H1 (cell line): ENCODE data around the gene SVIL. TPM values are rescaled to one million over a fixed set of nuclear protein-coding genes. Genes with fewer than 3 reads are reported as not detected.

Experiments
- CTCF ChIA-PET: fragments of 300-600 bp; sonication (Branson Sonifier 250); formaldehyde crosslinking; loops from one replicate; lab custom pipeline; 2021; ENCODE audit not compliant: partially characterized antibody; lab: Charles Lee
- POLR2A ChIA-PET: fragments of 300-600 bp; sonication (Branson Sonifier 250); formaldehyde crosslinking; loops from one replicate; lab custom pipeline; 2021; ENCODE audit warnings: inconsistent platforms; ENCODE audit not compliant: partially characterized antibody; lab: Charles Lee
- DNase-seq, 2 experiments: peaks; one replicate each; pipeline versions ENCODE4 v3.0.0 to v3.0.0-alpha.2; 2010 to 2022; ENCODE audit warnings: low spot score in 2 of 2, low read depth in 1 of 2, mixed read lengths in 1 of 2
- FAIRE-seq: peaks from 2 replicates; lab custom pipeline; 2011; peaks lifted over from hg19 to GRCh38; lab: Jason Lieb, UNC
- H2AFZ ChIP-seq: 2 replicates; pipeline ENCODE4 v1.8.1; 2012; ENCODE audit warnings: low read length, inconsistent platforms
- H2AK5ac ChIP-seq: 2 replicates; pipeline ENCODE4 v1.6.1; 2013; ENCODE audit warnings: low read depth, low read length
- H2BK120ac ChIP-seq: replicated peaks from 2 replicates; pipeline ENCODE3; 2013; ENCODE audit warnings: low read depth, low read length, inconsistent platforms
- H2BK12ac ChIP-seq: 2 replicates; pipeline ENCODE4 v1.6.1; 2013; ENCODE audit warnings: low read depth, low read length
- H2BK15ac ChIP-seq: 2 replicates; pipeline ENCODE4 v1.6.1; 2013; ENCODE audit warnings: low read length
- H2BK20ac ChIP-seq: 2 replicates; pipeline ENCODE4 v1.6.1; 2013; ENCODE audit warnings: low read length
- H2BK5ac ChIP-seq: 2 replicates; pipeline ENCODE4 v1.6.1; 2013; ENCODE audit warnings: low read depth, low read length
- H3K14ac ChIP-seq: 2 replicates; pipeline ENCODE4 v1.6.1; 2013; ENCODE audit warnings: inconsistent platforms; ENCODE audit not compliant: insufficient read length
- H3K18ac ChIP-seq: 2 replicates; pipeline ENCODE4 v1.6.1; 2013; ENCODE audit warnings: low read length; ENCODE audit errors: extremely low read depth
- H3K23ac ChIP-seq: 2 replicates; pipeline ENCODE4 v1.6.1; 2013; ENCODE audit warnings: inconsistent platforms; ENCODE audit not compliant: insufficient read length
- H3K23me2 ChIP-seq: 2 replicates; pipeline ENCODE4 v1.6.1; 2013; ENCODE audit warnings: low read depth, low read length
- H3K27ac ChIP-seq: 2 replicates; pipeline ENCODE4 v1.6.1; 2011; ENCODE audit warnings: low read depth, low read length, inconsistent platforms
- H3K27me3 ChIP-seq, 4 experiments: replicated peaks in 1 of 4; 1 replicate in 1 of 4; 2 replicates in 3 of 4; pipeline versions ENCODE4 v1.6.1 to v1.8.1; 2011 to 2013; ENCODE audit warnings: low read length in 3 of 4, mild to moderate bottlenecking in 3 of 4, inconsistent platforms in 2 of 4, mixed read lengths in 2 of 4, moderate library complexity in 1 of 4; ENCODE audit not compliant: control insufficient read depth in 3 of 4, insufficient read depth in 3 of 4; ENCODE audit errors: extremely low read depth in 1 of 4
- H3K36me3 ChIP-seq, 4 experiments: 2 replicates each; pipeline versions ENCODE4 v1.6.1 to v1.8.1; 2011 to 2013; ENCODE audit warnings: mild to moderate bottlenecking in 4 of 4, low read length in 3 of 4, moderate library complexity in 2 of 4, control low read depth in 1 of 4, inconsistent platforms in 1 of 4; ENCODE audit not compliant: insufficient read depth in 4 of 4, control insufficient read depth in 2 of 4
- H3K4ac ChIP-seq: replicated peaks from 2 replicates; pipeline ENCODE3; 2013; ENCODE audit warnings: low read length, low read depth, mixed read lengths, inconsistent platforms; ENCODE audit not compliant: insufficient read length
- H3K4me1 ChIP-seq, 4 experiments: replicated peaks in 1 of 4; 1 replicate in 1 of 4; 2 replicates in 3 of 4; pipeline versions ENCODE4 v1.6.1 to v1.8.1; 2011 to 2013; ENCODE audit warnings: low read length in 3 of 4, inconsistent platforms in 2 of 4, mixed read lengths in 1 of 4; ENCODE audit not compliant: insufficient read depth in 4 of 4, control insufficient read depth in 3 of 4
- H3K4me2 ChIP-seq, 2 experiments: 2 replicates each; pipeline versions ENCODE4 v1.6.1 to v1.8.1; 2011 to 2013; ENCODE audit warnings: low read depth in 2 of 2, low read length in 2 of 2, control low read depth in 1 of 2, inconsistent platforms in 1 of 2, mild to moderate bottlenecking in 1 of 2; ENCODE audit not compliant: insufficient read depth in 1 of 2
- H3K4me3 ChIP-seq, 4 experiments: fragments of 200-600, 300-600 bp in 1 of 4; sonication (generic), shearing (Covaris generic), sonication (Bioruptor Twin) in 1 of 4; 2 replicates each; pipeline versions ENCODE4 v1.5.1 to v1.8.1; 2011 to 2016; ENCODE audit warnings: low read length in 4 of 4, low read depth in 3 of 4, control low read depth in 2 of 4, inconsistent platforms in 2 of 4, mild to moderate bottlenecking in 2 of 4, mixed read lengths in 1 of 4, moderate library complexity in 1 of 4; ENCODE audit not compliant: insufficient read depth in 2 of 4; ENCODE audit errors: extremely low read depth in 1 of 4
- H3K56ac ChIP-seq: replicated peaks from 2 replicates; pipeline ENCODE3; 2013; ENCODE audit warnings: low read depth, mild to moderate bottlenecking, mixed read lengths, low read length, inconsistent platforms; ENCODE audit not compliant: insufficient read length
- H3K79me1 ChIP-seq: 2 replicates; pipeline ENCODE4 v1.6.1; 2013; ENCODE audit warnings: low read depth, low read length, control low read depth
- H3K79me2 ChIP-seq, 2 experiments: 2 replicates each; pipeline versions ENCODE4 v1.6.1 to v1.8.1; 2012 to 2013; ENCODE audit warnings: low read length in 2 of 2, mild to moderate bottlenecking in 2 of 2, inconsistent platforms in 1 of 2; ENCODE audit not compliant: insufficient read depth in 2 of 2, control insufficient read depth in 1 of 2
- H3K9ac ChIP-seq, 4 experiments: replicated peaks in 1 of 4; 1 replicate in 1 of 4; 2 replicates in 3 of 4; pipeline versions ENCODE4 v1.6.1 to v1.8.1; 2011 to 2013; ENCODE audit warnings: low read depth in 3 of 4, low read length in 3 of 4, control low read depth in 2 of 4, mild to moderate bottlenecking in 2 of 4, moderate library complexity in 2 of 4, inconsistent platforms in 1 of 4; ENCODE audit errors: extremely low read depth in 1 of 4
- H3K9me3 ChIP-seq, 2 experiments: 2 replicates each; pipeline versions ENCODE4 v1.6.1 to v1.8.1; 2012 to 2013; ENCODE audit warnings: mild to moderate bottlenecking in 2 of 2, moderate library complexity in 2 of 2, control low read depth in 1 of 2, inconsistent platforms in 1 of 2, low read depth in 1 of 2, low read length in 1 of 2, mixed read lengths in 1 of 2; ENCODE audit not compliant: insufficient read depth in 2 of 2
- H4K20me1 ChIP-seq, 2 experiments: replicated peaks in 1 of 2; 2 replicates each; pipeline versions ENCODE3 to v1.8.1; 2011 to 2013; ENCODE audit warnings: inconsistent platforms in 2 of 2, low read length in 2 of 2, mild to moderate bottlenecking in 1 of 2; ENCODE audit not compliant: insufficient read depth in 2 of 2, control insufficient read depth in 1 of 2
- H4K5ac ChIP-seq: 2 replicates; pipeline ENCODE4 v1.6.1; 2013; ENCODE audit warnings: low read length, low read depth, mixed read lengths, inconsistent platforms; ENCODE audit not compliant: insufficient read length
- H4K8ac ChIP-seq: 2 replicates; pipeline ENCODE4 v1.8.0; 2013; ENCODE audit warnings: mild to moderate bottlenecking, moderate library complexity, low read length, inconsistent platforms; ENCODE audit not compliant: insufficient read depth; ENCODE audit errors: extremely low read depth
- H4K91ac ChIP-seq: replicated peaks from 2 replicates; pipeline ENCODE3; 2013; ENCODE audit warnings: low read length, mixed read lengths, inconsistent platforms; ENCODE audit not compliant: insufficient read length
- BACH1 ChIP-seq: IDR thresholded peaks from 2 replicates; pipeline ENCODE4 v1.6.1; 2012; ENCODE audit warnings: low read length, improper control_type of control experiment
- CEBPB ChIP-seq: IDR thresholded peaks from 2 replicates; pipeline ENCODE4 v1.6.1; 2012; ENCODE audit warnings: low read depth, low read length
- CTCF ChIP-seq, 3 experiments: IDR thresholded peaks; 1 replicate in 2 of 3; 2 replicates in 1 of 3; pipeline versions ENCODE4 v1.5.1 to v1.6.1; 2011; ENCODE audit warnings: low read length in 3 of 3, mild to moderate bottlenecking in 3 of 3, inconsistent platforms in 2 of 3, low read depth in 1 of 3, moderate library complexity in 1 of 3; ENCODE audit not compliant: insufficient read depth in 1 of 3; ENCODE audit errors: control extremely low read depth in 1 of 3
- JUND ChIP-seq: IDR thresholded peaks from 2 replicates; pipeline ENCODE4 v1.6.1; 2011; ENCODE audit warnings: mild to moderate bottlenecking, improper control_type of control experiment, low read length
- KDM1A ChIP-seq: fragments of 200-600, 300-600 bp; sonication (generic); IDR thresholded peaks from 2 replicates; pipeline ENCODE4 v1.7.1; 2016; ENCODE audit warnings: mild to moderate bottlenecking, low read length, borderline replicate concordance
- POLR2A ChIP-seq, 2 experiments: IDR thresholded peaks; 1 replicate in 1 of 2; 2 replicates in 1 of 2; pipeline ENCODE4 v1.6.1; 2011; ENCODE audit warnings: low read depth in 2 of 2, low read length in 2 of 2, mild to moderate bottlenecking in 2 of 2; ENCODE audit errors: control extremely low read depth in 1 of 2
- SIN3A ChIP-seq, 2 experiments: IDR thresholded peaks in 1 of 2; conservative IDR thresholded peaks in 1 of 2; 2 replicates each; pipeline ENCODE4 v1.6.1; 2011 to 2012; ENCODE audit warnings: low read length in 2 of 2, improper control_type of control experiment in 1 of 2, low read depth in 1 of 2, mild to moderate bottlenecking in 1 of 2
- SIX5 ChIP-seq: IDR thresholded peaks from 2 replicates; pipeline ENCODE4 v1.6.1; 2011; ENCODE audit warnings: mild to moderate bottlenecking, low read depth, low read length
- SP4 ChIP-seq: IDR thresholded peaks from 2 replicates; pipeline ENCODE4 v1.6.1; 2012; ENCODE audit warnings: low read length, inconsistent platforms
- SRF ChIP-seq: IDR thresholded peaks from 2 replicates; pipeline ENCODE4 v1.6.1; 2011; ENCODE audit warnings: mild to moderate bottlenecking, low read depth, low read length, moderate library complexity
- TAF1 ChIP-seq: IDR thresholded peaks from 2 replicates; pipeline ENCODE4 v1.6.1; 2011; ENCODE audit warnings: mild to moderate bottlenecking, low read depth, low read length
- USF2 ChIP-seq: IDR thresholded peaks from 2 replicates; pipeline ENCODE4 v1.6.1; 2011; ENCODE audit warnings: low read length, improper control_type of control experiment
- WGBS, 2 experiments: shearing (Covaris generic) in 1 of 2; methylation state at CpG; one replicate each; pipeline versions ENCODE4 v1.1.6 to v1.1.7; 2013 to 2015; ENCODE audit warnings: low lambda C conversion rate in 2 of 2, mixed read lengths in 2 of 2, inconsistent platforms in 1 of 2, low coverage in 1 of 2, missing lambda C conversion rate in 1 of 2; ENCODE audit not compliant: insufficient replicate concordance in 2 of 2, insufficient coverage in 1 of 2, insufficient read length in 1 of 2; ENCODE audit errors: extremely low coverage in 1 of 2, missing lambda C conversion rate in 1 of 2; 5-methylcytosine and 5-hydroxymethylcytosine counted together
- polyA plus RNA-seq, 7 experiments: library from polyadenylated mRNA; depleted of rRNA in 3 of 7; stranded (reverse) in 5 of 7; unstranded in 2 of 7; fragments of >200 nt in 5 of 7; fragments of 200-250 nt in 2 of 7; gene quantifications; 1 replicate in 5 of 7; 2 replicates in 1 of 7; 4 replicates in 1 of 7; pipeline versions ENCODE4 v1.2.1 to v1.2.3, GENCODE V29; 2011 to 2013; ENCODE audit warnings: missing spikeins in 2 of 7, mixed read lengths in 2 of 7
- total RNA-seq: library from RNA; stranded (reverse); fragmentation: NEBNext Ultra II Directional; extraction: Animal tissue kit (Norgen Biotek cat#: 25700); gene quantifications from 2 replicates; pipeline ENCODE4 v1.2.1, GENCODE V29; 2021

SVIL gene
- total and polyA plus RNA-seq, 2 of the 8 experiments (the other 6 are each of a cell fraction or from before 2014, with no cell fraction given) = 4.7 to 15.4 TPM

GRCh38 chr10:29519659-29520058, 115.1 kb downstream of the SVIL start:
- no peaks in the 10 kb centered on the region for H3K9me3 ChIP-seq
- no peaks in the 10 kb centered on the region for H3K4me1 ChIP-seq
- peaks cover 0 to 3% of the 10 kb centered on the region in 2 experiments for H4K20me1 ChIP-seq
- peaks cover 0 to 22% (median 5%) of the 10 kb centered on the region in 4 experiments; a peak in 5 of 8 replicates for H3K36me3 ChIP-seq
- no peaks in the 10 kb centered on the region for H3K79me2 ChIP-seq
- H3K9ac ChIP-seq = no peak overlapping the region
- no peak overlapping the region for H3K4me2 ChIP-seq
- H3K14ac ChIP-seq = no peak overlapping the region
- H2BK20ac ChIP-seq = no peak overlapping the region
- no peak overlapping the region for H2BK120ac ChIP-seq
- H2AFZ ChIP-seq = no peak overlapping the region
- no peak overlapping the region for H3K27ac ChIP-seq
- H3K56ac ChIP-seq = no peak overlapping the region
- H2BK15ac ChIP-seq = no peak overlapping the region
- no peaks in the 10 kb centered on the region for H3K23me2 ChIP-seq
- WGBS, 2 experiments = 95% methylated on average over 3 of the region's 3 CpGs; no CpG with 5 or more reads in 1 of the 2 experiments
- ChIA-PET POLR2A (no interaction called here), CTCF (interaction anchor here (0.7 to 3.5 kb wide), 6 partner anchors 10 to 386 kb away, joined by 3 to 16 read pairs (median 5); no protein-coding TSS in a partner anchor)
- no peak for FAIRE-seq
- no peaks in the 10 kb centered on the region for H3K27me3 ChIP-seq
- no peak overlapping the region for H3K4ac ChIP-seq
- no peak overlapping the region for H3K23ac ChIP-seq
- H3K4me3 ChIP-seq = no peak overlapping the region
- no peak overlapping the region for H2AK5ac ChIP-seq
- H3K79me1 ChIP-seq = no peaks in the 10 kb centered on the region
- DNase-seq = no peak
- H4K5ac ChIP-seq = no peak overlapping the region
- no peak overlapping the region for H2BK5ac ChIP-seq
- no peak overlapping the region for H4K8ac ChIP-seq
- H3K18ac ChIP-seq = no peak overlapping the region
- H2BK12ac ChIP-seq = no peak overlapping the region
- no peak overlapping the region for H4K91ac ChIP-seq
- TF ChIP-seq BACH1 (no peak), POLR2A (IDR thresholded peaks at IDR 0.05; ENCODE audit: control extremely low read depth in 1 of 2, low read depth in 2 of 2, low read length in 2 of 2) (no peak), SRF (no peak), CTCF (IDR thresholded peaks at IDR 0.05; ENCODE audit: control extremely low read depth in 1 of 3, insufficient read depth in 1 of 3, low read depth in 1 of 3, low read length in 3 of 3) (no peak), SIN3A (conservative IDR thresholded peaks at IDR 0.05 in 1 of 2, IDR thresholded peaks at IDR 0.05 in 1 of 2; ENCODE audit: low read depth in 1 of 2, low read length in 2 of 2) (no peak), SP4 (no peak), SIX5 (no peak), KDM1A (no peak), TAF1 (no peak), CEBPB (no peak), USF2 (no peak), JUND (no peak)
